ENCODE measurements around the gene NEURL1.

The NEURL1 gene

DNA sequence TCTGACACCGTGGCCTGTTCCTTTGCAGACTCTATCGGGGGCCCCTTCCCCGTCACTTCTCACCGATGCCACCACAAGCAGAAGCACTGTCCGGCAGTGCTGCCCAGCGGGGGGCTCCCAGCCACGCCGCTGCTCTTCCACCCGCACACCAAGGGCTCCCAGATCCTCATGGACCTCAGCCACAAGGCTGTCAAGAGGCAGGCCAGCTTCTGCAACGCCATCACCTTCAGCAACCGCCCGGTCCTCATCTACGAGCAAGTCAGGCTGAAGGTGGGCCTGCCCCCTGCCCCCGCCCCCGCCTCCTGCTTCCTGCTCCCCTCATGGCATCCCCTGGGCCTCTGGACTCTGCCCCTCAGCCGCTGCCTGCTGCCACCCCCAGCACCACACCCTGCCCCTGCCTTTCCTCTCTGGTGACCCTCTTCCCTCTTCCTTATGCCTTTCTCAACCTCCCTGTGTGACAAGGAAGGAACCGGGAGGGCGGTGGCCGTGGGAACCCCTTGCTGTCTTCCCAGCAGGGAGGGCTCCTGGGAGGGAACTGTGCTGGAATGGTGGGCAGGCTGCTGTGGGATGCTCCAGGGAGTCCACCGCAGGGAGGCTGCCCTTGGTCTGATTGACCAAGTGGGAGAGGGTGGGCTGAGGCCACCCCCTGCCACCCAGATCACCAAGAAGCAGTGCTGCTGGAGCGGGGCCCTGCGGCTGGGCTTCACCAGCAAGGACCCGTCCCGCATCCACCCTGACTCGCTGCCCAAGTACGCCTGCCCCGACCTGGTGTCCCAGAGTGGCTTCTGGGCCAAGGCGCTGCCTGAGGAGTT is 77.5 kb downstream of the NEURL1 start:
- DNase-seq: no peak

DNA sequence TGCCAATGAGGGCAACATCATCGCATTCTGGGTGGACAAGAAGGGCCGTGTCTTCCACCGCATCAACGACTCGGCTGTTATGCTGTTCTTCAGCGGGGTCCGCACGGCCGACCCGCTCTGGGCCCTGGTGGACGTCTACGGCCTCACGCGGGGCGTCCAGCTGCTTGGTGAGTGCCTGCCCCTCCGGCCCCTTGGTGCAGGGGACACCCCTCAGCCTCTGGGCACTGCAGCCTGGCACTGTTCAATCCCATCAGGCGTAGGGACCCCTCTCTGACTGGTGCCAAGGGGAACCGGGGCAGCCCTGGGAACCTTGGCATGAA is 78.1 kb downstream of the NEURL1 start:
- no peak for DNase-seq

DNA sequence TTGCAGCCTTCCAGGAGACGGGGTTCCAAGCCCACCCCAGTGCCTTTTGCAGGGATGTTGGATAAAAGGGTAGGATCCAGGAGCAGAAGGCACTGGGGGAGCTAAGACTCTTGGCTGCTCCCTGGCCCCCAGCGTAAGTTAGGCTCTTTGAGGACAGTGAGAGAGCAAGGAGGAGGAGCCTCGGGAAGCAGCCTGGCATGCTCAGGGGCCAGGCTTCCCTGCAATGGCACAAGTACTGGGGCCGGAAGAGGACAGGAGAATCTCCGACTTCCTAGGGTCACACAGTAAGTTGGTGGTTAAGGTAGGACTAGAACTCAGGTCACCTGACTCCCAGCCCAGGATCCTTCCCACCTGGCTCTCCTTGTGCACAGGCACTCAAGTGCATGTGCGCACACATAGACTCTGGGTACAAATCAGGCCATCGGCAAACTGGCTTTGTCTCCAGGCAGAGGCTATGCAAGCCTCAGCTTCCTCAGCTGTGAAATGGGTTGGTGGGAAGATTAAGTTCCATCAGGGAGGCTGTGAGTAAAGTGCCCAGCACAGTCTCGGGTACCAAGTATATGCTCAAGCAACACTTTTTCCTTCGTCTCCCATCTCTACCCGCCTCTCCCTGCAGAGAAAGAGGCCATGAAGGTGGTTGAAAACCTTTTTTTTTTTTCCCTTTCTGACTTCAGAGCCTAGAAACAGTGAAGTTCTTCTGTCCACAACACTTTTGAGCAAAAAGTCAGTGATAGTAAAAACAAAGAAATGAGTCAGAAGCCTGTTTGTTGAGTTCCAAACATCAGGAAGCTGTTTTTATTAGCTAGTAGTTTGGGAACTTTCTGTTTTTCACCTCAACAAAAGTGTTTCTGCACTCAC is 79.1 kb downstream of the NEURL1 start:
- no peak for DNase-seq

DNA sequence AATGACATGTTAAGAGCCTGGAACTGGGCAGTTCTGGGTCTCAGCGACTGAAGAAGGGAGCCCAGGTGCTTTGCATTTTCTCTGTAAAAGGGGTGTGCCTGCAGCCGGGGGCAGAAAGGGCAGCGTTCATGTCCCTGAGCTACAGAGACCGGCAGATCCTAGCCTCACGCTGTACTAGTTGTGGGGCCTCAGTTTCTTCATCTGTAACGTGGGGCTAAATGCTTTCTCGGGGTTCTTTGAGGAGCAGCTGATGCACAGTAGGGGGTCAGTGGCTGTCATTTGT is 79.6 kb downstream of the NEURL1 start:
- no peak for DNase-seq

DNA sequence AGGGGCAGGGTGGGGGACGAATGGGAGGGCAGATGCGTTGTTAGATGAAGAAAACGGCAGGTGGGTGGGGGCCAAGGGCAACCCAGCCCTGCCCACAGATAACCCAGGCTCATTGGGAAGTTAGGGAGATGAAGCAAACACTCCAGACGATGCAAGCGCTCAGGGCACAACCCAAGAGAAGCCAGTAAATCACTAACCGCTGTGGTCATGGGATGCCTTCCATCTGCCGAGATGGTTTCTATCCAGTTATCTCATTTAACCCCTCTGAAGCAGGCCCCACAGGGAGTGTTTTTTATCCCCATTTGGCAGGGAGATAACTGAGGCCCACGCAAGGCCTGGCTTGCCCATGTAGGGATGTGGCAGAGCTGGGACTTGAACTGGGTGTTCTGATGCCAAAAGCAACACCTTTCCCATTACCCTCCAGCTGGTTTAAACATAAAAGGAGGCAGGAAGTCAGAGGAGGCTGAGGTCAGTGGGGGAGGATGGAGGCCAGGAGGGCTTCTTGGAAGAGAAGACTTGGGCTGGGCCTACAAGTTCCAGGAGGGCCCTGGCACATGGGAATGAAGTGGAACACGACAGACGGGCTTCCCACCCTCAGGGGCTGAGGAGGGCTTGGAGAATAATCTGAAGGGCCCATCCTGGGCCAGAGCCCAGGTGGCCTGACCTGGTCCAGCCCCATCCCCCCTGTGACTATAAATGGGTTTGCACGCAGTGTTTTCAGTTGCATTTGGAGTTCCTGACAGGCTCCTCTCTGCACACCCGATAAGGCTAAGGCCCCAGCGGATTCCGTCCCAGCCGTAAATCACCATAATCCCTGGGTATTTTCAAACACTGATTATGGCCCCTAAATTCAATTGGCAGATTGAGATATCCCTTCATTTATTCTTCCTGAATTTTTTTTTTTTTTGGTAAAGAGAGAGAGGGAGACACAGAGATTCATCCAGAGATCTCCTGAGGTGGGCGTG is 80.9 kb downstream of the NEURL1 start:
- no peak for DNase-seq

DNA sequence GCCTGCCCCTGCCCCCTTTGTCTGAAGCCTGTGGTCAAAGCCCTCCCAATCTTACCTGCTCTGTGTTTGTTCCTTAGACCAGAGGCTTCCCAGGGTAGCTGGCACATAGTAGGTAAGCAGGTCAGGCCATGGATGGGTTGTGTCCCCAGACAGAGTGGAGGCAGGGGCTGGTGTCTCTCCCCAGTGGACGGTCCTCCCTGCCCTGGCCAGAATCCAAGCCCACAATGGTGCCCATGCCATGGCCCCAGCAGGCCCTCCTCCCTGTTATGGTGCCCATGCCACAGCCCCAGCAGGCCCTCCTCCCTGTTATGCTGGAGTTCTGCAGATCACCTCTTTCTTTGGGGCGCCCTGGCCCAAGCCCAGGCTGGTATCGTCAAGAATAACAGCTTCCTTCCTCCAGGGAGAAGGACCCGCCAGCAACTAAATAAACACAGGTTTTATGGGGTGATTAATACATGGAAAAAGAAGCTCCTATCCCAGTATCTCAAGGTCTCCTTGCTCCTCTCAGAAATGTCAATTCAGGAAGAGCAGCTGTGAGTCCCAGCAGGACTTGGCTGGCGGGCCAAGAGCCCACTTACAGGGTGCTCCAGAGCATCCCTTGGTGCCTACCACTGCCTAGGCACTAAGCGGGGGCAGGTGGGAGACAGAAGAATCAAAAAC is 82.0 kb downstream of the NEURL1 start:
- peak; percentile 77 for DNase-seq

DNA sequence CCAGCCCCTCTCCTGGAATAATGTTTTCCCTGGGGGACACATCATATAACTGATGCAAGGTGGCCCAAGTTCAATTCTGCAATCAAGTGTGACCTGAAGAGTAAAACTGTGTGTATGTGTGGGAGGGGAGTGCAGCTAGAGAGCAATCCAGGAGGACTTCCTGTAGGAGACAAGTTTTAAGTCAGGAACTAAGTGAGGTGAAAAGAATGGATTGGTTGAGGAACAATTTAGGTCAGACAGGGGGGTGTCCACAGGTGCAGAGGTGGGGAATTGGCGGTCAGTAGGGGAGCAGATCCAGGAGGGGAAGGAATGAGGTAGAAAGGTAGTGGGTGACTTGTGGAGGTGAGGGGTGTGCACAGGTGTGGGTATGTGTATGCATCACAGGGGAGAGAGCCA is 82.6 kb downstream of the NEURL1 start:
- DNase-seq: no peak

DNA sequence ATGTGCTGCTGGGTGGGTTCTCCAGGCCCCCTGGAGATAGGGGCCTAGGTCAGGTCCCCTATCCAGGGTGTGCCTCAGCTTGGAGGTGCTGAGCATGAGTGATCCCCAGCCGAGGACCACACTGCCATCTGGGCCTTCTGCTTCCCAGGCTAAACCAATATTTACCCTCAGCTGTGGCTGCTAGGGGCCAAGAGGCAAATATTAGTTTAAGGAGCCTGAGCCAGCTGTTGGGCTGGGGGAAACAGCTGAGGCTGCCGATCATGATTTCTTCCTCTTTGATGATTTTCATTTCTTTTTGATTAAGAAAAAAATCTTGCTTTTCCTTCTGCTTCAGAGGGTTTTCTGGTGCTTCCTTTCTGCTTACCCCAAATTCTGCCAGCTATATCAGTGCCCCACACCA is 83.4 kb downstream of the NEURL1 start:
- DNase-seq: peak; percentile 69

DNA sequence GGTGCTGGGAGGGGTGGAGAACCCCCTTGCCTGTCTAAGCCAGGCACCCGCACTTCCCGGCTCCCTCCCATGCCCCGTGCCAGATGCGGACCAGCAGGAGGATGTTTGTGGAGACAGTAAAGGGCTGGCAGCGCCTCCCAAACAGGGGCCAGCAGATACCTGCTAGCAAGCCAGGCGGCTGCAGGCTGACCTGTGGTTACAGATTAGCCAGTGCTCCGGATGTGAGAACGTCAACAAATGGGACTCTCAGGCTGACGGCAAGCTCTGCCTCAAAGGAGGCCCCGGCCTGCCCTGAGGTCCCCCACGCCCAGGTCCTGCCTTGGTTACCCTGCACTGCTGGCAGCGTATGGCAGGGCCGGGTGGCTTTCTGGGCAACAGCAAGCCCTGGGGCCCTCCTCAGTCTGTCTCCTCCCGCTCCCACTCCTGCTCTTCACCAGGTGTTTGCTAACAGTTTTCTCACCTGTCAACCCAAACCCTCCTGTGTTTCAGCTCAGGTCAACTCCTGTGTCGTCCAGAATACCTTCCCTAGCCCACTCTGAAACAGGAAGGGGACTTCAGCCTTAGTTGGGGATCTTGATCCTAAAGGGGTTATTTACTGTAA is 85.4 kb downstream of the NEURL1 start:
- DNase-seq: no peak

DNA sequence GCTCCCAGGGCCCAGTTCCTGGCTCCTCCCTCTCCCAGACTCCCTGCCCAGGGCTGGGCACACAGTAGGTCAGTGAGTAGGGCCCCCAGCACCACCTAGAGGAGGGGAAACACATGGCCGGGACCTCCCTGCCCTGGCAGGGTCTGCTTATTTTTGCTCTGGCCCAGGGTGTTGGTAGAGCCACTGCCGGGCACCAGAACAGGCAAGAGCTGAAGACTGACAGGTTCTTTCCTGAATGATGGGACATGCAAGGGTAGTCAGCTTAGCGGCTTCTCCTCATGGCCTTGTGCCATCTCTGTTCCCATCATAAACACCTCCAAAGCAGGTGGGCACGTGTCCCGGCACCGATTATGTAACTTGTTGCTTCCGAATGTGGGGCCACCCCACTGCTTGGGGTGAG is 86.5 kb downstream of the NEURL1 start:
- no peak for DNase-seq

DNA sequence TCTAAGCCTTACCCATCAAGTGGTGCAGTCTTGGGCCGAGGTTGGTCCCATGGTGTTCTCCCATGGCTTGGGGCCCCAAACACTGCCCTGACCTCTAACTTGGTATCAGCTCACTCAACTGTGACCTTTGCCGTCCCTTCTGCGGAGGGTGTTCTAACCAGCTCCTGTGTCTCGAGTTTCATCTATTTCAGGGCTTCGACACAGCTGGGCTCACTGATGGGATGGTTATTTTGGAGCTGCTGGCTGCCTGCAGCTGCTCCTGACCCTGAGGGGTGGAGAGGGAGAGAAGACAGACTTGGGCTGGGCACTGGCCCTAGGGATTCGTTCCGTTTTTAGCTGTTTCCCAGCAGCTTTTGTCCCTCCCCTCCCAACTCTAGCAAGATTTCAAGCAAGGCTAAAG is 86.9 kb downstream of the NEURL1 start:
- DNase-seq: no peak

DNA sequence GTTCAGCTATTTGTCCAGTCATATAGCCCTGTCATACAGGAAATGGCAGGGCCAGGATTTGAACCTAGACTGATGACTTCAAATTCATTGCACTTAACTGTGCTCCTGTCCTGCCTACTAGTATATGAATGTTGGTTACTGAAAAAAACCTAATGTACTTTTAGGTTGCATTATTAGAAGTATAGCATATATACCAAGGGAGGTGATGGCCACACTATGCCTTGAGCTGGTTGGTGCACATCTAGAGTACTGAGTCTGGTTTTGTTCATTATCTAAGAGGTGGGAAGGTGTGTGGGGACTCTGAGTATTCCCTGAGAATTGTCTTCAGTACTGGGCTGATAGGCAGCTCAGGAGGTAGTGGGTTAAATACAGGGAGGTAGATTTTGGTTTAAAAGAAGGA is 88.0 kb downstream of the NEURL1 start:
- DNase-seq: no peak

DNA sequence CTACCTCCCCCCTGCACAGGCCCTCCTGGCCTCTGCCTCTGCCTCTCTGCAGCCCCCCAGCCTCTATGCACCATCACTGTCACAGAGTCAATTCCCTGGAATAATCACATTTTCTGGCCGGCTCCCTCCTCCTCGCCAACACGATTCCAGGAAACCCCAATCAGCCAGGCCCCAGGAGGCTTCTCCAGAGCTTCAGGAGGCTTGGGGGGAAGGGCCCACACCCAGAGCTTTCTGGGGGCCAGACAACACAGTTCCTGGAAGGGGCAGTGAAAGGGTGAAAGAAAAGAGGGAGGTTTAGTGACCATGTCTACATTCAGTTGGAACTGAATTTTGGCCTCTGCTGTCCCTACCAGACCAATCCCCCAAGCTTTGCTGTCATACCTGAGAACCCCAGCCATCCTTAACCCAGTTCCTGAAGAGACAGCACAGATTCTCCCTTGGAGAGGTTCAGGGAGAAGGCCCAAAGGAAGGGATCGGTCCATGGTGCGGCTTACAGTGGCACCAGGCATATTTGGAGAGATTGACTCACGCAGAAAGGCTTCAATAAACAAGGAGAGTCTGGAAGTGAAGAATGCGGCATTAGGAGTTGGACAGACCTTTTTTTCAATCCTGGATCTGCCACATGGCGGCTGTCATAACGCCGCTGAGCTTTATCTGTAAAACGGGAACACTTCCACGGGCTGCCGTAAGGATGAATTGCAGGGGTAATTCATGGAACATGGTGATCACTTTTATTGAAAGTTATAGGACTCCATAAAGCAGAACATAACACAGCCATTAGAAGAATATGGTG is 89.0 kb downstream of the NEURL1 start:
- no peak for DNase-seq

DNA sequence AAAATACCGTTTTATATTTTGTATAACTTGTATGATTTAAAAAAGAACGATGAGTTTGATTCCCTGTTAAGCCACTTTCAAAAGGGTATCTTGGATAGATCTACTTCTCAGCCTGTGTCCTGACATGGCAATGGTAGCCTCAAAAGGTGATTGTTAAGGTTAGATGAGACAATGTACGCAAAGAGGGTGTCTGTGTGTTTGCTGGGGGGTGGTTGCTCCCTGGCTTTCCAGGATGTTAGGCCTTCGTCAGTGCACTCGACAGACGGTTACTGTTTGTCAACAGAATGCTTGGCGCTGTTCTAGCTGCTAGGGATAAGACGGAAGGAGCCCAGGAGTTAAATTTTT is 90.3 kb downstream of the NEURL1 start:
- DNase-seq: no peak

DNA sequence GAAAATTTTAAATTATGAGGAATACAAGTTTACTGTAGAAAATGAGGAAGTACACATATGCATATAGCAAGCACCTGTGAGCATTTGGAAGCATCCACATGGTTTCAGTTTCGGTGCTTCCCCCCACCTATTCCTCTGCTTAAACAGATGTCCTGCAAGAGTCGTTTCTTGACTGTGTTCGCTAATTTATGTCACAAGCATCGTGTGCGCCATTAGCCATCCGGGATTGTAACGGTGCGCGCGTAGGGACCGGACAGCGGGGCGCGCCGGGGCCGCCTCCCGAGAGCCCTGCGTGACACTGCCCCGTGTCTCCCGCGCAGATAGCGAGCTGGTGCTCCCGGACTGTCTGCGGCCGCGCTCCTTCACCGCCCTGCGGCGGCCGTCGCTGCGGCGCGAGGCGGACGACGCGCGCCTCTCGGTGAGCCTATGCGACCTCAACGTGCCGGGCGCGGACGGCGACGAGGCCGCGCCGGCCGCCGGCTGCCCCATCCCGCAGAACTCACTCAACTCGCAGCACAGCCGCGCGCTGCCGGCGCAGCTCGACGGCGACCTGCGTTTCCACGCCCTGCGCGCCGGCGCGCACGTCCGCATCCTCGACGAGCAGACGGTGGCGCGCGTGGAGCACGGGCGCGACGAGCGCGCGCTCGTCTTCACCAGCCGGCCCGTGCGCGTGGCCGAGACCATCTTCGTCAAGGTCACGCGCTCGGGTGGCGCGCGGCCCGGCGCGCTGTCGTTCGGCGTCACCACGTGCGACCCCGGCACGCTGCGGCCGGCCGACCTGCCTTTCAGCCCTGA is 90.9 kb downstream of the NEURL1 start:
- no peak for DNase-seq

DNA sequence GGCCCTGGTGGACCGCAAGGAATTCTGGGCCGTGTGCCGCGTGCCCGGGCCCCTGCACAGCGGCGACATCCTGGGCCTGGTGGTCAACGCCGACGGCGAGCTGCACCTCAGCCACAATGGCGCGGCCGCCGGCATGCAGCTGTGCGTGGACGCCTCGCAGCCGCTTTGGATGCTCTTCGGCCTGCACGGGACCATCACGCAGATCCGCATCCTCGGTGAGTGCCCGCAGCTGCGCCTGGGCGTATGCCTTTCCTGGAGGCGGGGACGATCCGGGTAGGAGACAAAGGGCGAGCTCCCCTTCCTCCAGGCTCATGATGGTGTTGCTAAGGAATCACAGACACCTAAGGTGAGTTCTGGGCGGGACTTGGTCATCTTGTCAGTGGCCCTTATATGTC is 91.5 kb downstream of the NEURL1 start:
- no peak for DNase-seq

DNA sequence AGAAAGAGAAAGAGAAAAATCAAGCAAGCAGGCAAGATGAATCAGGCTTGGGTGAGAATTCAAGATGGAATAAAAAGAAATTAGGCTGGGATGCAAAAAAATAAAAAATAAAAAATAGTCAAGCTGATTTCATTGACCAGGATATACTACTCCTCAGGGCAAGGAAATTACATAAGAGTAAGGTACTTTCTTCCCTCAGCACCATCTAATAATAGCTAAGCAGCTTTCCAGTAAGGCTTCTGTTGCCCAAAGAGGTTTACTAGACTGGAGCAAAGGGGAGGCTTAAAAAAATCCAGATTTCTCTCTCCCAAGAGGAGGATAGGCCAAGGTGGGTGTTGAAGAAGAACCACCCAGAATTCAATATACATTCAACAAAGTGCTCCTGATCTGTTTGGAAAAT is 93.6 kb downstream of the NEURL1 start:
- DNase-seq: no peak

DNA sequence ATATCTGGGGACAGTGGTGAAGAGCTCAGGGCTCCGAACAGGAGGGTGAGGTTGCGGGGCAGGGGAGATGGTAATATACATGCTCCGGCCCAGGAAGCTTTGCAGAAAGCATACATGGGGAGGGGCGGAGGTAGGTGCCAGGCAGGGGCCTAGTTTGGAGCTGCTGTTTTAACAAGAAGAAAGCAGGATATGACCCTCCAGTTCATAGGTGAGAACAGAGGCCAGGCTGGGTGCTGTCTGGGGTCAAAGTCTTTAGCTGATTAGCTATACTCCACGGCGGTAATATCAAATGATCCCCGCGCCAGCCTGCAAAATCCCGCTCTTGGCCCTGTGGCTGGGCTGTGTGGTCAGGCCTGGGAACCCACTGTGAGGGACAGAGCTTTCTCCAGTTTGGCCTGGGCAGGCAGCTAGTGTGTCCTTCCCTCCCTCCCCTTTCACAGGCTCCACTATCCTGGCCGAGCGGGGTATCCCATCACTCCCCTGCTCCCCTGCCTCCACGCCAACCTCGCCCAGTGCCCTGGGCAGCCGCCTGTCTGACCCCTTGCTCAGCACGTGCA is 95.6 kb downstream of the NEURL1 start:
- DNase-seq: no peak

DNA sequence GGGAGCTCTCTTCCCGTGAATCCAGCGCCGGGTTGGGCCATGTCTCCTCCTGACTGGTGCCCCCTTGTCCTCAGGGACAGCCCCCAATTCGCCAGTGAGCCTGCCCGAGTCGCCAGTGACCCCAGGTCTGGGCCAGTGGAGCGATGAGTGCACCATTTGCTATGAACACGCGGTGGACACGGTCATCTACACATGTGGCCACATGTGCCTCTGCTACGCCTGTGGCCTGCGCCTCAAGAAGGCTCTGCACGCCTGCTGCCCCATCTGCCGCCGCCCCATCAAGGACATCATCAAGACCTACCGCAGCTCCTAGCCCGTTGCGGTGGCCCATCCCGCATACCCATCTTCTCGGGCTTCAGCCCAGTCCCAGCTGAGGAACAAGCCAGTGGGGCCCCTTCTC is 96.6 kb downstream of the NEURL1 start:
- no peak for DNase-seq

DNA sequence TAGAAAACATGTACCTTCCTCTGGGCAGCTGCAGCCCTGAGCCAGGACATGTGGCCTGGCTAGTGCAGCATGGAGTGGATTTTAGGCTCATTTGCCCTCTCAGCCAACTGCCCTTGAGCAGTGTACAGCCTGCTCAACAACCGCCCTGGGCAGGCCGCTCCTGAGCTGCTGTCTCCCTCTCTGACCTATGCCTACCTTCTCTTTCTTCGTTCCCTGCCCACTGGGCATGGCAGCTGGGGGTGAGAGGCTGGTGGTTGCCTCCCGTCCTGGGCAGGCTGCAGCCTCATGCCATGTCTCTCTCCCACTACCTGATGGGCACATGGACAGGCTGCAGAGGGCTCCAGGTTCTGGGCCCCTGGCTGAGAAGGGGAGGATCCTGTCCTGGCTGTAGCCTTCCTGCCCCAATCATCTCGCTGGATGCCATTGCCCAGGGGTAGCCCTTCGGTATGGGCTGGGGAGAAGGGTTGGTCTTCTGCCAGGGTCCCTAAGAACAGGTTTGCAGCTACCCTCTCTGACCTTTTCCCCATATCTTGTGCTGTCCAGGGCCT is 97.3 kb downstream of the NEURL1 start:
- DNase-seq: no peak
